SK-N-SH treated with all-trans-retinoic acid at 6 μM for 48 hours (cell line): ENCODE data around the gene C22orf31.

Experiments used
- OSR1 ChIP-seq: fragments of 250-450 bp; sonication (Bioruptor Pico); IDR thresholded peaks from 2 replicates; pipeline ENCODE4 v1.8.0; 2022; ENCODE audit warnings: moderate library complexity, mild to moderate bottlenecking, inconsistent platforms
- PATZ1 ChIP-seq: fragments of 250-450 bp; sonication (Bioruptor Pico); IDR thresholded peaks from 2 replicates; pipeline ENCODE4 v1.8.0; 2020; ENCODE audit warnings: mild to moderate bottlenecking, moderate library complexity, borderline replicate concordance

- TF ChIP-seq OSR1 (no peak), PATZ1 (CRISPR knock-in tag) (no peak)
Measured at GRCh38 chr22:29011240-29012100, 50.2 kb downstream of the C22orf31 start.
